CD14-positive monocyte (primary cell): ENCODE results near the gene PCDHB2. TPM values are rescaled to one million over a fixed set of nuclear protein-coding genes. Genes with fewer than 3 reads are reported as not detected.
"Not testable (repeated sequence)": the region's sequence is repeated elsewhere in the genome, so short reads cannot be mapped to it uniquely, and the experiment has no call there.

Source experiments
- DNase-seq, 3 donors: peaks; one replicate each; pipeline ENCODE4 v3.0.0-alpha.2; 2011 to 2022
- H2AFZ ChIP-seq: 2 replicates; pipeline ENCODE4 v1.6.0; 2012; ENCODE audit warnings: mild to moderate bottlenecking, low read depth, low read length, inconsistent platforms; ENCODE audit not compliant: insufficient read depth, poor library complexity, severe bottlenecking
- H3K27ac ChIP-seq, 2 donors: 1 replicate in 1 of 2; 2 replicates in 1 of 2; pipeline ENCODE4 v1.5.1; 2012 to 2013; ENCODE audit warnings: low read length in 2 of 2, control low read depth in 1 of 2, inconsistent platforms in 1 of 2, low read depth in 1 of 2, mild to moderate bottlenecking in 1 of 2
- H3K27me3 ChIP-seq, 2 donors: one replicate each; pipeline versions ENCODE4 v1.6.0 to v1.6.1; 2011 to 2013; ENCODE audit warnings: low read length in 2 of 2; ENCODE audit not compliant: control insufficient read depth in 2 of 2, insufficient read depth in 2 of 2
- H3K36me3 ChIP-seq, 2 donors: replicated peaks in 1 of 2; 1 replicate in 1 of 2; 2 replicates in 1 of 2; pipeline versions ENCODE4 v1.5.1 to v1.6.1; 2012 to 2013; ENCODE audit warnings: low read length in 2 of 2, control low read depth in 1 of 2, inconsistent platforms in 1 of 2, mild to moderate bottlenecking in 1 of 2; ENCODE audit not compliant: insufficient read depth in 2 of 2, control insufficient read depth in 1 of 2
- H3K4me1 ChIP-seq, 2 donors: 1 replicate in 1 of 2; 2 replicates in 1 of 2; pipeline versions ENCODE4 v1.5.1 to v1.6.1; 2012 to 2013; ENCODE audit warnings: low read length in 2 of 2, control low read depth in 1 of 2, inconsistent platforms in 1 of 2, mild to moderate bottlenecking in 1 of 2, moderate library complexity in 1 of 2; ENCODE audit not compliant: insufficient read depth in 2 of 2, control insufficient read depth in 1 of 2
- H3K4me2 ChIP-seq: replicated peaks from 2 replicates; pipeline ENCODE3; 2012; ENCODE audit warnings: low read length, moderate library complexity, mild to moderate bottlenecking; ENCODE audit not compliant: poor library complexity, severe bottlenecking; ENCODE audit errors: extremely low read depth
- H3K4me3 ChIP-seq, 3 experiments: fragments of 200-600 bp in 1 of 3; sonication (generic) in 1 of 3; replicated peaks in 1 of 3; 1 replicate in 2 of 3; 2 replicates in 1 of 3; pipeline ENCODE4 v1.5.1; 2011 to 2013; ENCODE audit warnings: low read length in 3 of 3, mild to moderate bottlenecking in 3 of 3, control low read depth in 2 of 3, low read depth in 2 of 3, inconsistent platforms in 1 of 3, moderate library complexity in 1 of 3
- H3K79me2 ChIP-seq: 2 replicates; pipeline ENCODE4 v1.6.0; 2012; ENCODE audit warnings: mild to moderate bottlenecking, control low read depth, inconsistent platforms, low read length, moderate library complexity; ENCODE audit not compliant: insufficient read depth
- H3K9ac ChIP-seq: 2 replicates; pipeline ENCODE4 v1.6.0; 2017; ENCODE audit warnings: low read length, mild to moderate bottlenecking; ENCODE audit not compliant: insufficient read depth, poor library complexity, severe bottlenecking
- H3K9me3 ChIP-seq, 2 donors: replicated peaks in 1 of 2; 1 replicate in 1 of 2; 2 replicates in 1 of 2; pipeline versions ENCODE4 v1.5.1 to v1.6.1; 2012 to 2013; ENCODE audit warnings: low read length in 2 of 2, control low read depth in 1 of 2; ENCODE audit not compliant: control insufficient read depth in 1 of 2, insufficient read depth in 1 of 2
- H4K20me1 ChIP-seq: 2 replicates; pipeline ENCODE4 v1.6.0; 2012; ENCODE audit warnings: mild to moderate bottlenecking, low read length, control low read depth, moderate library complexity; ENCODE audit not compliant: insufficient read depth
- H3K27ac Mint-ChIP-seq, 7 donors: one replicate each; pipeline ENCODE4 v1.8.0; 2020; ENCODE audit warnings: mild to moderate bottlenecking in 7 of 7, mixed read lengths in 7 of 7, moderate library complexity in 6 of 7, inconsistent platforms in 2 of 7
- H3K27me3 Mint-ChIP-seq, 3 donors: one replicate each; pipeline ENCODE4 v1.8.0; 2021 to 2022; ENCODE audit warnings: low read depth in 3 of 3, mild to moderate bottlenecking in 3 of 3, mixed read lengths in 3 of 3, moderate library complexity in 3 of 3, inconsistent platforms in 1 of 3
- H3K36me3 Mint-ChIP-seq, 2 donors: one replicate each; pipeline ENCODE4 v1.8.0; 2020; ENCODE audit warnings: mixed read lengths in 2 of 2, inconsistent platforms in 1 of 2, mild to moderate bottlenecking in 1 of 2
- H3K4me1 Mint-ChIP-seq: one replicate; pipeline ENCODE4 v1.8.0; 2020; ENCODE audit warnings: mild to moderate bottlenecking, mixed read lengths
- H3K4me3 Mint-ChIP-seq, 2 donors: one replicate each; pipeline ENCODE4 v1.8.0; 2020; ENCODE audit warnings: mild to moderate bottlenecking in 2 of 2, mixed read lengths in 2 of 2, moderate library complexity in 1 of 2
- H3K9me3 Mint-ChIP-seq, 7 donors: one replicate each; pipeline ENCODE4 v1.8.0; 2020 to 2022; ENCODE audit warnings: mixed read lengths in 7 of 7, mild to moderate bottlenecking in 6 of 7, moderate library complexity in 6 of 7, inconsistent platforms in 2 of 7
- CTCF ChIP-seq: fragments of 200-600 bp; IDR thresholded peaks from one replicate; pipeline ENCODE4 v1.8.0; 2022; ENCODE audit warnings: antibody characterized with exemption, mild to moderate bottlenecking
- WGBS: methylation state at CpG from one replicate; pipeline ENCODE4 v1.1.5; 2013; ENCODE audit warnings: missing lambda C conversion rate; ENCODE audit not compliant: insufficient coverage; 5-methylcytosine and 5-hydroxymethylcytosine counted together
- intact Hi-C, 2 donors: fragments of 100-400 bp; cut with micrococcal nuclease; formaldehyde crosslinking; loops; one replicate each; pipeline versions ENCODE4 v1.15.0 to v1.15.1; 2023
- polyA plus RNA-seq, 3 donors: library from polyadenylated mRNA; depleted of rRNA in 1 of 3; unstranded in 2 of 3; stranded (reverse) in 1 of 3; fragments of 300-500 nt in 2 of 3; fragments of >200 nt in 1 of 3; fragmentation: Illumina TruSeq in 2 of 3; gene quantifications; 1 replicate in 2 of 3; 2 replicates in 1 of 3; pipeline ENCODE4 v1.2.3, GENCODE V29; 2012 to 2021

PCDHB2 gene
- polyA plus RNA-seq, 3 donors = not detected

GRCh38 chr5:141095263-141095641 lies 837 bp downstream of the PCDHB2 start:
- Histone ChIP-seq H3K9me3 (peaks cover 14 to 35% of the 10 kb centered on the region in 2 donors), H3K27ac (no peak overlapping the region), H3K4me1 (no peaks in the 10 kb centered on the region), H4K20me1 (no peaks in the 10 kb centered on the region), H3K9ac (no peak overlapping the region), H3K4me3 (no peak overlapping the region), H2AFZ (no peak overlapping the region), H3K4me2 (no peak overlapping the region), H3K79me2 (no peaks in the 10 kb centered on the region), H3K36me3 (no peaks in the 10 kb centered on the region), H3K27me3 (peaks cover 0 to 17% of the 10 kb centered on the region in 2 donors)
- WGBS = 44% methylated on average over 12 of the region's 12 CpGs
- intact Hi-C loops = no loop called here
- no peak overlapping the region for H3K27ac Mint-ChIP-seq
- peaks cover 0 to 2% of the 10 kb centered on the region in 2 donors for H3K36me3 Mint-ChIP-seq
- H3K9me3 Mint-ChIP-seq = peaks cover 18 to 39% (median 33%) of the 10 kb centered on the region in 7 donors
- H3K27me3 Mint-ChIP-seq = peaks cover 16 to 29% (median 22%) of the 10 kb centered on the region in 3 donors
- no peaks in the 10 kb centered on the region for H3K4me1 Mint-ChIP-seq
- peak overlapping the region in 1 of 2 donors; percentile 31 for H3K4me3 Mint-ChIP-seq
- no peak for DNase-seq
- TF ChIP-seq CTCF = no peak

GRCh38 chr5:141096181-141096580 lies 1.8 kb downstream of the PCDHB2 start:
- DNase-seq, H3K27ac ChIP-seq, H3K79me2 ChIP-seq, H3K4me3 Mint-ChIP-seq, H3K4me2 ChIP-seq, H3K36me3 Mint-ChIP-seq, H3K4me1 ChIP-seq, H4K20me1 ChIP-seq, H3K4me3 ChIP-seq, H3K36me3 ChIP-seq, H2AFZ ChIP-seq, H3K9ac ChIP-seq, intact Hi-C loops, H3K4me1 Mint-ChIP-seq, H3K27ac Mint-ChIP-seq: not testable (repeated sequence)
- Histone ChIP-seq H3K27me3 (peaks cover 0 to 26% of the 10 kb centered on the region in 2 donors), H3K9me3 (peaks cover 23 to 39% of the 10 kb centered on the region in 2 donors)
- peaks cover 20 to 34% (median 24%) of the 10 kb centered on the region in 3 donors for H3K27me3 Mint-ChIP-seq
- peaks cover 23 to 48% (median 42%) of the 10 kb centered on the region in 7 donors for H3K9me3 Mint-ChIP-seq
- WGBS = 36% methylated on average over 5 of the region's 46 CpGs

GRCh38 chr5:141096586-141096985 lies 2.2 kb downstream of the PCDHB2 start:
- H3K4me1 ChIP-seq, H3K36me3 ChIP-seq, H3K27ac Mint-ChIP-seq, DNase-seq, H2AFZ ChIP-seq, intact Hi-C loops, H4K20me1 ChIP-seq, H3K4me3 ChIP-seq, H3K79me2 ChIP-seq, H3K4me2 ChIP-seq, H3K36me3 Mint-ChIP-seq, H3K27ac ChIP-seq, H3K9ac ChIP-seq, H3K4me1 Mint-ChIP-seq, H3K4me3 Mint-ChIP-seq: not testable (repeated sequence)
- Histone ChIP-seq H3K27me3 (peaks cover 0 to 29% of the 10 kb centered on the region in 2 donors), H3K9me3 (peaks cover 27 to 43% of the 10 kb centered on the region in 2 donors)
- H3K27me3 Mint-ChIP-seq = peaks cover 20 to 34% (median 24%) of the 10 kb centered on the region in 3 donors
- peaks cover 24 to 52% (median 46%) of the 10 kb centered on the region in 7 donors for H3K9me3 Mint-ChIP-seq
- 43% methylated on average over 19 of the region's 38 CpGs for WGBS
